HG02884 (cell line): Measurements from ENCODE around the gene DCD.

Experiments
- ATAC-seq: cut with Tn5 transposase; IDR thresholded peaks from one replicate; pipeline ENCODE4 v1.9.1; 2021; ENCODE audit warnings: mild to moderate bottlenecking, moderate library complexity; ENCODE audit not compliant: unreplicated experiment

DCD gene

DNA sequence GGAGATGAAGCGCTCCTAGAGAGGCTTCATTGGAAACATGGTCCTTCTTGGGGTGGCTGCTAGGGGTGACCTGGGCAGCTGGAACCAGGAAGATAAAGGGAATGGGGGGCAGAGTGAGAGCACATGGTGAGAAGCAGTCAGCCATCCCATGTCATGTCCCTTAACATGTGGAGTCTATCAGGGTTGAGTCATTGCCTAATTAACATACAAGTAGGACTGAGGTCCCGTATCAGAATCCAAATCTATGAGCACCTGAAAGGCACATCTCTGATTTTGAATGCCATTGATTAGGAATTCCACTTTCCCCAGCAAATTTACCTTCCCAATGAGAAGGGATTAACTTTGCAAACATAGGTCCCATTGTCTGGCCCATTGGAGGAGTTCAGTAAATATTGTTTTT is 39.4 kb downstream of the DCD start:
- ATAC-seq, result no peak

DNA sequence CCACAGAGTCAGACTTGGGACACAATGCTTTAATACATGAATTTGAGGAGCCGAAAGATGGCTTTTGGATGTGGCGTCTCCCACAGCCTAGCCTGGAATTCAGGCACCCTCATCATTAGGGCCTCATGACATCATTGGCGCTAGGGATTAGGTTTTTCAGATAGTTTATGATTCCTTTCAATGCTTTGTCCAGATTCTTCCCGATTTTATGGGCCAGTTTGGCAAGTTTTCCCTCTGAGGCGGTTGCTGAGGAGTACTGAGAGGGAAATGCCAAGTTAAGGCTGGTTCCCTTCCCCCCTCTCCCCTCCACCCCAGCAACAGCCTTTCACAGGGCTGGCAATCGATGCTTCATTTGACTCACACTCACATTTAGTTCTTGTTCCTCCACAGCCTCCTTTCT is 40.0 kb downstream of the DCD start:
- no peak for ATAC-seq

DNA sequence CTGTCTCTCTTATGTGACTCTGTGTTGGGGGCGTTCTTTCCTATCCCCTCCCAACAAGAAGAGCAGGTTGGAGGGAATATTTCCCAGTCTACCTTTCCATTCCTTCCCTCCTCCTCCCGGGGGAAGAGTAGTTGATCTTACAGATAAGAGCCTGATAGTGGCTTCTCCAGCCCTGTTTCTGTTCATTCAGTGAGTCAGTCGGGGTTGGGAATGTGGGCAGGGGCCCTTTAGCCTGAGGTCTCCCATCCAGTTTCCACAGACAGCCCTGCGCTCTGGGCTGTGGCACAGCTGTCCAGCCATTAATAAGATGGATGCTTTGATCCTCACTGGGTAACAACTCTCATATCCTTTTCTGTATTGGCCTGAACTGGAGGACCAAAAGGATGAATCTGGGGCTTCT is 41.6 kb downstream of the DCD start:
- ATAC-seq, result no peak

DNA sequence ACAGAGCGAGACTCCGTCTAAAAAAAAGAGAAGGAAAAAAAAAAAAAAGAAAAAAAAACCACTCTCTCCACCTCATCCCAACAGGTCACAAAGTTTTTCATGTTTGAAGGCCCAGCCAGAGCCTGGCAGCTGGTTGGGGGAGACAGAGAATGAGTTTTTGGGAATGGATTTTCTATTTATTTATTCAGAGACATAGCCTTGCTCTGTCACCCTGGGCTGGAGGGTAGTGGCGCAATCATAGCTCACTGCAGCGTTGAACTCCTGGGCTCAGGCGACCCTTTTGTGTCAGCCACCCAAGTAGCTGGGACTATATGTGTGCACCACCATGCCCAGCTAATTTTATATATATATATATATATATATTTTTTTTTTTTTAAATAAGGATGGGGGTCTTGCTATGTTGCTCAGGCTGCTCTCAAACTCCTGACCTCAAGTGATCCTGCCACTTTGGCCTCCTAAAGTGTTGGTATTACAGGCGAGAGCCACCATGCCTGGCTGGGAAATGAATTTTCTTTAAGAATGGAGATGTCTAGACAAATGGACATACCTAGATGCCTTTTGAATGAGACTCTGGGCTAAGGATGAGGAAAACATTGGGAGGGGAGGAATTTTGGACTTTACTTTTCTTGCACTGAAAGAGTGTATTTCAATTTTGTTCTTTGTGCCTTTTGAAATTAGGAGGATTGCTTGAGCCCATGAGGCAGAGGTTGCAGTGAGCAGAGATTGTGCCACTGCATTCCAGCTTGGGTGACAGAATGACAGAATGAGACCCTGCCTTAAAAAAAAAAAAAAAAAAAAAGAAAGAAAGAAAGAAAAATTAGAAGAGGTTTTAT is 42.8 kb downstream of the DCD start:
- no peak for ATAC-seq

DNA sequence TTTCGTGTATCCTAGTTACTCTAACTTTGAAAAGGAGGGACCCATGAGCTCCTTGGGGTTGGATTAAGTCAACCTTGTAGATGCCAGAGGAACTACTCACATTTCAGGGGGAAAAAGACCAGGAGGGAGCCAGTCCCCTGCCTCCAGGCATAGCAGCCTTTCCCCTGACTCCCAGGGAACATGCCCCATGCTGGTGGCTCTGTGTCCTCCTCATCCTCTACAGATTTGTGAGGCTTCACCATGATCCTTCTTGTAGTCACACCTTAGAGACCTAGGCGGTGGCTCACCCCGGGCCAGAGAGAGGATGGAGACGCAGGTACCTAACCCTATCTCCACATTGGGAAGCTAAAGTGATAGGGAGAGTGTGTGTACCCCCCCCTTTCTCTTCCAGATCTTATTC is 43.7 kb downstream of the DCD start:
- no peak for ATAC-seq

DNA sequence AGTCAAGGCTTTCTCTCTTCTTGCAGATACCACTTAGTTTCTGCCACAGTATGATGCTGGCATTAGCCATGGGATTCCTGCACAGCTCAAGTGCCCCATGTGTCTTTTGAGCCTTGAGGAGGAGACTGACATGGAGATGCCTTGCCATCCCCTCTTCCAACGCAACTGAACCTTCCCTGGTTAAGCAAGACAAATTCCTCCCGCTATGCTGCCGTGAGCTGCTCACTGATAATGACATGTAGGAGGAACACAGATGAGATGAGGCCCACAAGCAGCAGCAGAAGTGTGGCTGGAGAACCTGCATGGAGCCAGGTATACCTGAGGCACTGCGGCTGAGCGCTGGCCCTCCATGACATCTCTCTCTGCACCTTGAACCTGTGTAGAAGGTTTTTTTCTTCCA is 44.3 kb downstream of the DCD start:
- no peak for ATAC-seq

DNA sequence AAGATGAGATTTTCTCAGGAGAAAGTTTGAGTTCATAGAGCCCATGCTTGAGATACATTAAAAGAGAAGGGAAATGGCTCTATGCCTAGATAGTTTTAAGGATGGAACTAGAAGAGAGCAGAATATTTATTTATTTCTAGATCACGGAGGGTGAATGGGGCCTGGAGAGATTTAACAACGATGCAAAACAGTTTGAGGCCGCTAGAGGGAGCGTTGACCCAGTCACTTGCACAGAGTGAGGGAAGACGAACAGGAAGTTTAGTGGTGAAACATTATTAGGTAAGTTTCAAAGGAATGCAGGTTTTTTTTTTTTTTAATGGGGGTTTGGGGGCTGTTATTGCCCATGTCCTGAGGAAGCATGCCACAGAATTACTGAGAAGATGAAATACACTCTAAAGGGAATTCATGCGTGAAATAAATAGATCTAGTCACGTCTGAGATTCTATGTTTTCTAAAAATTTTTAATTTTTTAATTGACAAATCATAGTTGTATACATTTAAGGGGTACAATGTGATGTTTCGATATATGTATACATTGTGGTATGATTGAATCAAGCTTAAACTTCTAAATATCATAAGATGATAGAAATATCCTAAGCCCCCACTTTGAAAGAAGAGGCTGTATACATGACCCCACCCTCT is 44.9 kb downstream of the DCD start:
- peak; percentile 95 for ATAC-seq

DNA sequence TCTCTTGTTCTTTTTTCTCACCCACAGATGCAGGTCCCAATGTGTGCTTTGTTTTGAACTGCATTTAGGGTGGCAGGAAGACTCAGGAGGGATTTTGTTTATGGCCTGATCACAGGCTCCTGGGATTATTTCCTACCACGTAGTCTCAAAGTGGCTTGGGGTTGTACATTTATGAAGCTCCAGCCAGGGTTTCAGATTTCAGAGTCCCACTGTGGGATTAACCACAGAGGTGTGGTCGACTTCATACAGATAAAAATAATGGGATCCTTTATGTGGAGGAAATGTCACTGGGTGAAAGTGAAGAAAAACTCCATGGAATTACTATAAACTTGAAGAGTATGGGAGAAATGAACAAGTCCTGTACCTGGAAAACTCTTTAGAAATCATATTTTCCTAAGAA is 45.5 kb downstream of the DCD start:
- ATAC-seq, result no peak

DNA sequence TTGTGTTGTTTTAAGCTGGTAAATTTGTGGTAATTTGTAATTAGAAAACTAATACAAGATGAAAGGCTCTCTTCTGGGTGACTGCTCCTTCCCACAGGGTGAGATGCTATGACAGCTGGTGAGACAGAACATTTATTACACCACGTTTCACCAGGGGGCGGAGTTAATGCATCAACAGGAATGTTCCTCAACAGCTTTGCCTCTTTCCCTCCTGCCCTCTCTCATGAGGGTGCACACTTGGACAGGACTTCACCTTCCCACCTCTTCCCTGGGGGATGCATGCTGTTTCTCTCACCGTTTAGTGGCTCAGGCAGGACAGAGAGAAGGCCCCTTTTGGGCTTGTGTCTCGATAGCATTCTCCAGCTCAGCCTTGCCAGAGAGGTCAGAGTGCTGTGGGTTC is 46.3 kb downstream of the DCD start:
- no peak for ATAC-seq

DNA sequence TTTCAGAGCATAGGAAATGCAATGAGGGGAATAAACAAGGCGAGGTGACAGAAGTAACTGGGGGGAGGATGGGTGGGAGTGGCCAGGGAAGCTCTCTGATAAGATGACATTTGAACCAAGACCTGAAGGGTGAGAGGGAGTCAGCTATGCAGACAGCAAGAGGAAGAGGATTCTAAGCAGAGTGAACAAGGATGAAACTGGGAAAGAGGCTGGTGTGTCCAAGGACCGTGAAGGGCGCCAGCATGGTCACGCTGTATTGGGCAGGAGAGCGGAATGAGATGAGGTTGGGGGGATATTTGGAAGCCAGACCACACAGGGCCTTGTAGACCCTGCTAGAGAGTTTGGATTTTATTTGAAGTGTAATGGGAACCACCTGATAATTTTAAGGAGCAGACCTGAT is 49.2 kb downstream of the DCD start:
- ATAC-seq, result no peak

DNA sequence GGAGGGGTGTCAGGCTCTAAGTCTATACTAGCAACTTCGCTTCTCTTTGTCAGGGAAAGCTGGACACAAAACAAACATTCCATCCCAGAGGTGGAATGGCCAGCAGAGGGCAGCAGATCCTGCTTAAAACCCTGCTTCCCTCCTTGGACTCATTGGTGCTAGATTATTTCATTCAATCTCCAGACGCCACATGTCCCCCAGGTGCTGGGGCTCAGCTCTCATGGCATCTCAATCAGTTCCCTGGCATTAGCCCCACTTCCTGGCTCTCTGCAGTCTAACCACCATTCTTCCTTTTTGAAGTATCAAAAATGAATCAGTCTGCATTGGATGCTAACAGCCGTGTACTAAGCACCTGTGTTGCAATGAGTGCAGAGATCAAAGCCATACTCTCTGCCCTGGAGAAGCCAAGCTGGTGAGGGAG is 51.6 kb downstream of the DCD start:
- ATAC-seq, result no peak

DNA sequence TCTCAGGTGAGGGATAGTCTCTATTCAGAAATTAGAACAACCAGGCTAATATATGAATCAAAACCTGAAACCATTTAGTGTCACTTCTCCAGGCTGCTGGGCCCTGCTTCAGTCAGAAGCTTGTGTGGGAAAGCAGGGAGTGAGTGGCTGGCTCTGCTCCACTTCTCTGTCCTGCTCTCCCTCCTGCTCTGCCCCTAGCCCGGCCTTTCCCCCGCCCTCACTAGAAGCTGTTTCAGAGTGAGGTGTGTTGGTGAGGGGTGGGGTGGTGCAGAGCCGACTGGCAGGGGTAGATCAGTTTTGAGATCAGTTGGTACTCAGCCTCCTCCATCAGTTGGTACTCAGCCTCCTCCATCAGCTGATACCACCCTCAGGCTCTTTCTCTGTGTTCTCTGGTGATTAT is 52.7 kb downstream of the DCD start:
- no peak for ATAC-seq
